HL-60/S4 treated with retinoic acid at 250 ng/mL for 4 days and 3 days (cell line): ENCODE results near the gene DISP2.

Experiments used
- in situ Hi-C: fragments of 300-500 bp; cut with MboI; formaldehyde crosslinking; loops from 2 replicates; pipeline ENCODE4 v1.7.0; 2022; ENCODE audit warnings: low sequenced_read_pairs

DISP2 gene

DNA sequence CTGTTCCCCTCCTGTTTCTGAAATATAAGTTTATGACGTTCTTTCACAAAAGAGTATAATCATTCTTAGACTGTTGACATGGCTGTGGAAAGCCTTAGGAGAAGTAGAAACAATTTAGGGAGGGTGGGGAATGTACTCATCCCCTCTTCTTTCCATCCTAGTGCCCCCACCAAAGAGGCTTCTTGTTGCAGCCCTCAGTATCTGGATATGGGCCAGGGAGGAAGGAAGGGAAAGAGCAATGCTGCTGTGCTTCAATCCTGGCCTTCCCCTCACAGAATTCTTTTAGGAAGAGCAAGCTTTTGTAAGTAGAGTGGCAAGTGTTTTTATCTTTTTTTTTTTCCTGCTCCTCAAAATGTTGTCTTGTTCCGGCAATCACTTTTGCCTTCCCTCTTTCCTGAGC, 32.8 kb upstream of the DISP2 start:
- in situ Hi-C loops = no loop called here

DNA sequence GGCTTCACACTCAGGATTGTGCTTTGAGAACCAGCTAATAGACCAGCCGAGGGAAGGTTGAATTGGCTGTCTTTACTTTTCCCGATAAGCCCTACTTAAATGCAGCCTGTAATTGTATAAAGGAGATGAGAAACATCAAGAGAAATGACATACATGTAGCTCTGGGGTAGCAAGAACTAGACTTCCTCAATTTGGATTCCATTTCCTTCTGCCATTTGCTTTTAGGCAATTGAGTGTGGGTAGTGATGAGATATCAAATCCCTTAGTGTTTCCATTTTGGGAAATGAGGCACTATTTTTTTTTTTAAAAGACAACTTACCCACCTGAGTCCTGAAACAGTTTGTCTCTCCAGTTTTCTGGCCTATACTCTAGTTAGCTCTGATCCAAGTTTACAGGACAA, 32.3 kb upstream of the DISP2 start:
- in situ Hi-C loops = no loop called here

DNA sequence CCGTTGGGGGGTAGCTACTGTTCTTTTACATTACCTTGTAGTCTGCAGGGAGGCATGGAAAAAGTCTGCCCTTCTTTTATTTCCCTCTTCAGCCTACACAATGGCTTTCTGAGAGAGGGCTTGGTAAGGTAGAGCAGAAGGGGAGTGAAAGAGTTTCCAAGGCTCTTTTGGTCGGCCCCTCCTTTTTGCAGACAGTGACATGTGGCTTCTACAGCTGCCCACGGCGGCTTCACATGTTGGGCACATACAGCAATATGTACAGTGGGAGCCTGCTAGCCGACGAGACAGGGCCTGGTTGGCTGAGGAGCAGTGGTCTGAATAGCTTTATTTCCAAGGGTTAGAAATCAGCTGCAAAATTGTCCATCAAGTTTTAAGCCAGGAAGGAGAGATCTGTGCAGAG, 30.6 kb upstream of the DISP2 start:
- in situ Hi-C loops = no loop called here

DNA sequence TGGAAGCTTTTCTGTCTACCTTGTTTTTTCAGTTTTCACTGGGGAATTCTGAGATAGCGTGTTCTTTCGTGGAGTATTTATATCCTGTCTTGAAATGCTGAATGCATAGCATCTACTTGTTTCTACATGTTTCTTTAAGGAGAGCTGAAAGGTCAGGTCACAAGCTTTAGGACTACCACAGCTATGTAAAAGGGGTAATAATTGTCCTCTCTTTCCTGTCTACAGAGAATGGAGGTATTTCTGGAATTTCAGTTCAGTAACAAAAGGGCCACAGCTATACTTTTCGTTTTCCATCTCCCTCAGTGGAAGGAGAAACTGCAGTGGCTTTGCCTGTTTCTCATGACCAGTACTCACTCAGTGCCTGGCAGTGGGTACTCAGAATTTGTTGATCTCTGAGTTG, 29.8 kb upstream of the DISP2 start:
- in situ Hi-C loops = no loop called here

DNA sequence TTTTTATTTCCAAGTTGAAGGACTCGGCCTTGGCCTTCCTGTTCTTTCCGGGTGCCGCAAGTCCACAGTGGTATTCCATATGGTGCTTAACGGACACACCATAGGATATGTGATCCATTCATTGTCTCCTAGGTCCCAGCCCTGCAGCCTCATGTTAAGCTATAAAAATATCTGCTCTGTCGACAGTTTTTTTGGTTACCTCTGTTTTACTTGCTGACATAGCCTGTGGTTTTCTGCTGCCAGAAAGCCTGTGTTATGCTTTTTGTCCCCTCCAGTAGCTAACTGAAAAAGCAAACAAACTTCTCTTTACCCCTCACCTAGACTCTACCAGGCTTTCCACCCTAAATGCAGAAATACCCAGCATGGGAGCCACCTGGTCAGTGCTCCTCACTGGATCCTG, 29.3 kb upstream of the DISP2 start:
- in situ Hi-C loops = no loop called here

DNA sequence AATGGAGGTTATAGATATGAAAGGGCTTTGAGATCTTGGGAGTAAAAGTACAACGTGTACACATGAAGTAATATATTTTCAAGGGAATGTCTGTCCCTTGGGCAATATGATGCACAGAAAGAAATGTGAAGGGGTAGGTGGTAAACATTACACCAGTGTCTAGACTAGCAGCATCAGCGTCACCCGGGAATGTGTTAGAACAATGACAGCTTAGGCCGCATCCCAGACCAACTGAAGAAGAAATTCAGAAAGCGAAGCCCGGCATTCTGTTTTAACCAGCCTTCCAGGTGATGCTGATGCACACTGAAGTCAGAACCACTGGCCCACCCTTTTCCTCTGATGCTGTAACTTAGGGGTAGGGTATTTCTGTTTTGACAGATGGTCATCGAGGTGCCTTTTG, 28.2 kb upstream of the DISP2 start:
- in situ Hi-C loops = no loop called here

DNA sequence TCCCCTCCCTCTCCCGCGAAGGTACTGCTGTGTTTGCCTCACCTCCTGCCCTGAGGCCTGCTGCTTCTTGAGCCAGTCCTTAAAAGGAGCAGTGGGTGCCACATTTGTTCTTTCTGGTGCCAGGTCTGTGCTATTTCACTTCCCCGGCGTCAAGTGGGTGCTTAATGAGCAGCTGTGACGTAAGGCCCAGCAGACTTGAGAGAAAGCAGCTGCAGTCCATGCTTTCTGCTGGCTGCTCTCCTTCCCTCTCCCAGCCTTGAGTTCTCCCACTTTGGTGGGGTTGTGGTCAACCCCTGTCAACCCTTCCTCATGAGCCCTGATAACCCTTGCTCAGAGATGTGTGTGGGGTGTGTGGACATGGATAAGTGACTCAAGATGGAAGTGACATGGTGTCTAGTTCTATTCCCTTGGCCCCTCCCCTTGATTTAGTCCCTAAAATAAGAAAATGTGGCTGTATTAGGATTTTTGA, 27.6 kb upstream of the DISP2 start:
- in situ Hi-C loops = no loop called here

DNA sequence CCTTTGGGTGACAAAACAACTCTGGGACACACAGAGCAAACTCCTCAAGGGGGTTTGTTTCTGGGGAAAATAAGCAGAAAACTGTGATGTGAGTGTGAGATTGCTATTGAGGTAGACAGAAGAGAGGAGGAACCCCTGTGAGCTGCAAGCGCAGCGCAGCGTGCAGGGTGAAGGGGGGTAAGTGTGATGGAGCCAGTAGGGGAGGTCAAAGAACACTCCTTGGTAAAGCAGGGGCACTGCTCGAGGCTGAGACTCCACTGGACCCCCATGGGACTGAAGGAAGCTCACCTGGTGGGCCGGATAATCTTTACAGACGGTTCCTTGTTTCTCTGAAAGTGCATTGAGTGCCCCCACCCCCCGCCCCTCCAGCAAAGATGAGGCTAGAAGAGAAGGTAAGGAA, 27.0 kb upstream of the DISP2 start:
- in situ Hi-C loops = no loop called here

DNA sequence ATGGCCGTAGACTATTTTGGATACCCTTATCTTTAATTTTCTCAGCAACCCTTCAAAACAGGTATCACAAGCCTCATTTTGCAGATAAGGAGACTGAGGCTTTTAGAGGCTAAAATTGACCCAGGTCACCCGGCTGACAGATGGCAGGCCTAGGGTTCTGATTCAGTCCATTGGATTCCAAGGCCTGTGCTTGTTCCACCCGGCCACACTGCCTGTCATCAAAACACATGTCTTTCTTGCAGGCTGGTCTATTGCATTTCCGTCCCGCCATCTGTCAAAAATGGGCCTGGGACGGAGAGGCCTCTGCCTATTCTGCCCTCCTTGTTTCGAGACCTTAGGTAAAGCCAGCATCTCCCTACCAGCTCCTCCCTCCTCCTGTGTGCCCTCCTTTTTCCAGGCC, 26.4 kb upstream of the DISP2 start:
- in situ Hi-C loops = no loop called here

DNA sequence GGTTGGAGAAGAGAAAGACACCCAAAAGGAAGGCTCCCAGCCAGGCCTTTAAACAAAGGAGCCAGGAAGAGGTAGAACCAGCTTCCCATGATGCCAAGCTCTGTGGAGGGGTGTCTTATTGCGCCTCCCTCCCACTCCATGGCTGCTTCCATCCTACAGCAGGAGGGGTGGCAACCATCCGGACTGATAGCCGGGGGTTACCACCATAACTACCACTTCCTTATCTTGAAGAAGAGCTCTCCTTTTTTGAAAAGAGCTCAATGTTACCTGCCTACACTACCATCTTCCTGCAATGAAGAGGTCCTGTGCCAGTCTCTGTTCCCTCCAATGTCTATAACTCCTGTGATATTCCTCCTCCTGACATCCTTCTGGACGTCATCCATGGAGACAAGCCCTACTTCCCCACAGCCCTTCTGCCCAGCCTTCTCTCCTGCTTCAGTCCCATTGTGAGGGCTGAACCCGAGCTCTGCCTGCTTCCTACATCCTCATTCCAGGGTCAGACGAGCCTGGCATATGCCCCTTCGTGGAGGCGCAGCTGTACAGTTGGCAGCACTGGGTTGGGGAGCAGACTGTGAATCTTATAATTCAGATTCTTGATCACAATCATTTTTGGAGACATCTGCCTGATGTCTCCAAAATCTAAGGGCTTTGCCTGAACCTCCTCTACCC, 25.8 kb upstream of the DISP2 start:
- in situ Hi-C loops = no loop called here

DNA sequence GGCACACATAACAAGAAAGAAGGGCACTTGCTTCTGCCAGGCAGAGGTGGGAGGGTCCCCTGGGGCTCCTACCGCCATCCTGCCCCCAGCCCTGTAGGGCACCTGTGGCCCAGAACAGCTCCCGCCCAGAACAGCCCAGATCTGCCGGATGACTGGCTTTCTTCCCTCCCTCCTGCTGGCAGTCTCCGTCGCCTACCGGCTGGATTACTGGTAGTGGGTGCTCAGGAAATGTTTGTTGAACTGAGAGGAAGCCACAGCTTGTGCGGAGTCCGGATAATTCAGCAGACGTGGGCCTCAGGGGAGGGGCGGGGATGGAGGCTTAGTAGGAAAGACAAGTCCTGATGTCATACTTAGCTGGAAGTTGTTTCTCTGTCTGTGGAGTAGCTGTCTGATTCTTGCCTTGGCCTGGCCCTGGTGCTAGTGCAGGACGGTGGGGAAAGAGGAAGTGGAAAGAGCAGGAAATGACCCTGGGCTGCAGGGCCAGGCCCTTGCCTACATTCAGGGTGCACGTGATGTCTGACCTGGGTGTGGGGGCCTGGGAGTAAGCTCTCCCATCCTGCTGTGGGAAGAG, 24.0 kb upstream of the DISP2 start:
- in situ Hi-C loops = no loop called here

DNA sequence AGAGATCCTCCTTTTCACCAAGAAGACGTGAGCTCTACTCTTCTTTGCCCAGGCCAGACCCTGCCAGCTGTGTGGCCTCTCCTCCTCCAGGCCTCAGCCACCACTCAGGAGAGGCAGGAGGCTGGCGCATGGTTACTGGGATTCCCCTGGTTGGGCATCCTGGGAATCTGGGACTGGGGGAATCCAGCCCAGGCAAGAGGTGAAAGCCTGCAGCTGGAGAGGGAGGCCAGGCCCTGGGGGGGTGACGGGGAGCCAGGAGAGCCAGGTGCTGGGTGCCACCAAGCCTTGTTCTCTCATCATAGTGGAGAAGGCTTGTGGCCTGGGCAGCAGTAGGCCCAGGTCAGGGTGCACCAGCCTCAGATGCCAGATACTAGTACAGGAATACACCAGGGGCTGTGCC, 23.5 kb upstream of the DISP2 start:
- in situ Hi-C loops = no loop called here

DNA sequence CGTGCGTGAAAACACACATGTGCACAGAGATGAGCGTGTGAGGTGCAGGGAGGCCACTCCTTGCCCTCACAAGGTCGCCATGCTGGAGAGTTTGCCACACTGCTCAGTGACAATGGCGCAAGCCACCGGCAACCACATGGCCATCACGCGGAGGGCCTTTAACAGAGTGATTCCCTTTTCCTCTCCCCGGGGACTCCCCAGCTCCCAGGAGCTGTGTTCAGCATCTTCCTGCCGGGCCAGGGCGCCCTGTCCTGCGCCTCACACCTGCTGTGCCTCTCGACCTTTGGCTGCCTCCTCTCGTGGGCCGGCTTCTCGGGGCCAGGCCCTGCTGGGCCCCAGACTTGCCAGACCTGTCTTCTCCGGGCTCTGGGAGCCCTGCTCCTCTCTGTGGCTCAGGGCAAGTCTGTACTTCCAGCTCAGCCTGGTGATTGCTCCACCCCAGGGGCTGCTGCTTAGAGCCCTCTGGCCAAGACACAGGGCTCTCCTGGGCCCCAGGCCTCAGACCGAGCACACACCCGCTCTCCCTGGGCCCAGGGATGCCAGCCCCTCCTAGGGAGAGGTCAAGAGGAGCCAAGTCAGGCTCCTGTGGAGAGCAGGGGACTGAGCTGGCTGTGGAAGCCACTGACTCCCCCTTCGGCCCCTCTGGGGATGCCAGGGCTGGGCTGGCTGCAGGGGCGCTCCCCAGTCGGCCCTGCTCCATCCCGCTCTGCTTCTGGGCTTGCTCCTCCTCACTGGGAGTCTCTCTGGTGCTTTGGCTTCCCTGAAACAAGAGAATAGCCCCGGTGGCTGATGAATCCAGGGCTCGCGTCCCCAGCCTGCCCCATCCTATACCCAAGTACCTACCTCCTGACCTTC, 22.9 kb upstream of the DISP2 start:
- in situ Hi-C loops = no loop called here

DNA sequence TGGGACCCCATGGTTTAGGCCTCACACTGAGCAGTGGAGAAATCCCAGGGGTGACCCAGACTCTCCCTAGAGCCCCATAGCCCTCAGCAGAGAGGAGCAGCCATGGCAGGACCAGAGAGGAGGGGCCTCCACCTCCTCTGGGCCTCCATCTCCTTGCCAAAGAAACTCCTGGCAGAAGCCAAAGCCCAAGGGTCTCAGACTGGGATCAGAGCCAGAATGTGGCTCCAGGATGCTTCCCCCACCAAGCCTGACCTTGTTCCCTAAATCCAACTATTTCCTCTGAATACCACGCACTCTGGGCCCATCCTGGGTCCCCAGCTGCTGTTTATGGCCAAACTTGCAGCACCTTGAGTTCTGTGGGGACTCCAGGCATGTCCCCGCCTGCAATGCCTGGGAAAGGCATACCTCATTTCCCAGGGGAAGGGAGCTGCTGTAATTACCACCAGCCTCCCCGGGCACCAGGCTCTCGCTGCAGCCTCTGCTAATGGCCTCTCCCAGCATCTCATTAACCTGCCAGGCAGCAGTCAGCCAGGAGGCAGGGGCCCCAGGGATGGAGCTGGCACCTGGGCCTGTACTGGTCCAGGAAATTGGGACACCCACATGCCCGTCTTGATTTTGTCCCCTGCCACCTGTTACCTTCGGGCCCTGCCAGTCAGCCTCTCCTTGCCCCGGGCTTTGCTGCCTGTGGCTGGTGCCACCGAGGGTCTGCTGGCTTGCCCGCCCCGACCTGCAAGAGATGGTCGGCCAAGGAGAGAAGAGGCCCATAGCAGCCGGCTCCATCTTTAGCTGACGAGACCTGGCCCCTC, 21.9 kb upstream of the DISP2 start:
- in situ Hi-C loops = no loop called here

DNA sequence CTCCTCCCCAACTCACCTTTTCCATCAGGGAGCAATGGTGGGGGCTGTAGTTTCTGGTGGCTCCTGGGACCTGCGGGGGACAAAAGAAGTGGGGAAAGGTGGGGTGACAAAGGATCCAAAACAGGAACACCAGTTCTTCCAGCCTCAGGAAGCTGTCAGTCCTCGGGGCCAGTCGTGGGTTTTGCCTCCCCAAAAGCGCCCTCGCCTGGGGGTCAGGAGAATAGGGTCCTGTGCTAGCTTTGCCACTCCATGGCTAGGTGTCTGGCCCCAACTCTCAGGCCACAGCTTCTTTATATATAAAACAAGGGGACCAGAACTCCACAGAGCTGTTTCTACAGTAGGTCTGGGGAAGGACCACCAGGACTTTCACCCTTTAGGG, 21.3 kb upstream of the DISP2 start:
- in situ Hi-C loops = no loop called here

DNA sequence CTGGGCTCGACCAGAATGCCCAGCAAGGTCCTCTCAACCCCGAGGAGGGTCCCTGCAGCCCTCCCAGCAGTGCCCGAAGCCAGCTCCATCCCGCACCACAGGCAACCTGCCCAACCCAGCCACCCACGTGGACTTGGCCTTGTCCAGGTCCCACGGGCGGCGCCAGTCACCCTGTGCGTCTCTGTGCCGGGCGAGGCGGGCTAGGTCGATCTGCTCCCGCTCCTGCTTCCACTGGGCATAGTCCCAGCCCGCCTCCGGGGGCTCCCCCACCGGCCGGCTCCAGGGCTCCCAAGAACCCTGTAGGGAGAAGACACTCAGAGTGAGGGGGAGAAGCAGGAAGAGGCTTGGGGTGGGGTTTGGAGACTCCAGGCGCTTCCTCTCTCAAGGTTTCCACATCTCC, 20.4 kb upstream of the DISP2 start:
- in situ Hi-C loops = no loop called here

DNA sequence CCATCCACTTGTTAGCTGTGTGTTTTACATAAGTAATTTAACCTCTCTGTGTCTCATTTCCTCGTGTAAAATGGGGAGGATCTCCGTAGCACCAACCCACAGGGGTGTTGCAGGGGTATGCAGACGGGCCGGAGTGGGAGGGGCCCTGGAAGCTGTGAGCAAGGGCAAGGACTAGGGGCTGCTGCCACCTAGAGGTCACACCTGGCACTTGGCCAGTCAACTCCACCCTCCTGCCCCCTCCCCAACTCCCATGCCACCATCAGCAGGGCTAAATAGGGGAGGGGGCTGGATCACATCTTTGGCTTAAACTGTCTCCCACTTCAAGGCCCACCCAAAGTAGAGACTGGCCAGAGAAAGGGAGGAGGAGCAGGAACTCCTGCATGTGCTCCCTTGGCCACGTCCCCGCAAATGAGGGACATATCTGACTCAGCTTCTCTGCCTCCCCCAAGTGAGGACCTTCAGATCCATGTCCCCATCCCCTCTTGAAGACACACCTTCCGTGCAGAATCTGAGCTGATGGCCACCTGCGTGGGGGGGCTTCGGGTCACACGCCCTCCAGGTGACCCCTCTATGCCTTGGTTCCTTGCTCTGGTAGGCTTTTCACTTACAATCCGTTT, 19.9 kb upstream of the DISP2 start:
- in situ Hi-C loops = no loop called here

DNA sequence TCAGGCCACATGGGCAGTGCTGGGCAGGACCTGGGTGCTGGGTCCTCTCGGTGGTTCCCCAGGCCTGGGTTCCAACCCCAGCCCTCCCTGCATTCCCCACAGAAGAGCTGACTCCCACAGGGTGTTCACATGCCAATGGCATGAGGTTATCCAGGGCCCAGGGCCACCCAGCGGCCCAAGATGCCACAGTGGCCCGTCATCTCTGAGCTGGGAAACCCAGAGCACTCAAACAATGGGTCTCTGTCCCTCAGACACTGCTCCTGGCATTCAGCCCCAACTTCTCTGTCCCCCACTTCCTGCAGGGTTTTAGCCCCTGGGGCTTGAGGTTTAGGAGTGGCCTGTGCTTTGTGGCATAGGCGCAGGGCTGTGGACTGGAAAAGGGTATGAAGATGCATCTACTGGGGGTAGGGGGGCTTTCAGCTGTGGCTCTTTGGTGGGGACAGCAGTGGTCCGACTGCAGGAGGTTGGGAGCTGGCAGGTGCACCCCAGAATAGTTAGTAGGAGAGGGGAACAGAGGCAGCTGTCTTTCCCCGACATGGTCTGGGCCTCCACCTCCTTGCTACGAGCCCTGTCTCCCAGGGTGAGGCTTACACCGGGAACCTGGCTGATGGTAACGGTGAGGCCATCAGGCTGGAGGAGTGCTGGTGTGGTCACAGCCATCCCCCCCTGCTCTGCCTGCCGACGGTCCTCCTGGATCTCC, 18.9 kb upstream of the DISP2 start:
- in situ Hi-C loops = no loop called here

DNA sequence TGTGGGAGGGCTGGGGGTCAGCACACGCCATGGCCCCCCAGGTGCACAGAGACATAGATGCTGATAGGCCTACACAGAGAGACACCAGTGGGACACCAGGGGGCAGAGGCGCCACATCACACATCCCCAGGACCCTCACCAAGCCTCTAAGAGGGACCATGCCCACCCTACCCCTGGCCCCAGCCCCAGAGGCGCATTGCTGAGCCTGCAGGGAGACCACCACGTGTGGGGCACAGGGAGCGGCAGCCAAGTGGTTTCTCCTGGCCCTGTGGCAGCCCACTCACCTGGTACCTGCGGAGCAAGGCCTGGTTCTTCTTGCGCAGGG, 18.4 kb upstream of the DISP2 start:
- in situ Hi-C loops = no loop called here

DNA sequence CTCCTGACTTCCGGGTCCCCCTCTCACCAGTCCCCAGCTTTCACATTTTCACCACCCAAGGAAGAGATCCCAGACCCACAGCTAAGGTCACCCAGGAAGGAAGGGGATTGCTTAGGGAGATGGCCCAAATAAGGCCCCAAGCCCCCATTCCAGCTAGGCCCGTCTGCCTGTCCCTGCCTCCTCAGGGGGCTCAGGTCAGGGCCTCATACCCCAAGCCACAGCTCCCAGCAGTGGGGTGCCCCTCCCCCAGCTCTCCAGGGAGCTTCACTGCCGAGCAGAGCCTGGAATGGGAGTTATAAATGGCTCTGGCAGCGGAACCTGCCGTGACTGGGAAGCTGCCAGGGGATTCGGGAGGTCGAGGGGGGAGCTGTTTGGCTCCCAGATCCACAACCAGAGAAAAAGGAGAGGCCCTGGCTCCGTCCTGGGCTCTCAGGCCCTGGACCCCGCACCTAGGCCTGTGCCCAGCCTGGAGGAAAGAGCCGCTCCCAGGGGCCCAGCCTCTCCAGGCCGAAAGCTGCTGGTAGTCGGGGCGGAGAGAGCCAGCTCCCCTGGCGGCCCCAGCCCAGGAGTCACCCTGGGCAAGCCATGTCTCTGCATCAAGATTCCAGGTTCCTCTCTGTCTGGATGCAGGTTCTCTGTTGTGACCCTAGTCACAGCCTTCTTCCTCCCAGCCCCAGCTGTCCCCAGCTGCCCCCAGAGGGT, 17.8 kb upstream of the DISP2 start:
- in situ Hi-C loops = no loop called here
